IMR-90 (cell line): ENCODE results near the gene GOLGA6L2. TPM values are rescaled to one million over a fixed set of nuclear protein-coding genes. Genes with fewer than 3 reads are reported as not detected.

Experiments
- ATAC-seq: fragments of 200-7000 bp; cut with Tn5 transposase; 2 replicates; pipeline ENCODE4 v1.9.1; 2020; ENCODE audit warnings: low read depth, mild to moderate bottlenecking, moderate library complexity
- BruUV-seq: library from RNA; stranded (reverse); fragments of 400-500 nt; replicated peaks from 2 replicates; lab custom pipeline; 2021; lab: Mats Ljungman, UMichigan
- CTCF ChIA-PET: fragments of 300-600 bp; formaldehyde crosslinking; extraction: SDS; loops from one replicate; lab custom pipeline; 2021; ENCODE audit warnings: antibody characterized with exemption; lab: Yijun Ruan, JAX
- POLR2A ChIA-PET: fragments of 300-600 bp; sonication (Branson Sonifier 250); formaldehyde crosslinking; loops from one replicate; lab custom pipeline; 2022; ENCODE audit warnings: antibody characterized with exemption; ENCODE audit not compliant: unreplicated experiment; lab: Charles Lee
- DNase-seq: peaks from one replicate; pipeline ENCODE4 v3.0.0; 2013
- H2AFZ ChIP-seq: replicated peaks from 2 replicates; pipeline ENCODE3; 2013; ENCODE audit warnings: low read length, mild to moderate bottlenecking; ENCODE audit not compliant: poor library complexity
- H2AK5ac ChIP-seq: 2 replicates; pipeline ENCODE4 v1.6.1; 2013; ENCODE audit warnings: low read depth, low read length, inconsistent platforms
- H2AK9ac ChIP-seq: replicated peaks from 2 replicates; pipeline ENCODE3; 2013; ENCODE audit warnings: mild to moderate bottlenecking, low read depth, low read length, moderate library complexity; ENCODE audit not compliant: poor library complexity
- H2BK120ac ChIP-seq: 2 replicates; pipeline ENCODE4 v1.6.1; 2013; ENCODE audit warnings: low read depth, low read length, inconsistent platforms
- H2BK15ac ChIP-seq: 3 replicates; pipeline ENCODE4 v1.6.1; 2013; ENCODE audit warnings: low read depth, low read length, inconsistent platforms
- H2BK20ac ChIP-seq: 2 replicates; pipeline ENCODE4 v1.6.1; 2013; ENCODE audit warnings: low read depth, mild to moderate bottlenecking, inconsistent platforms, low read length, moderate library complexity
- H2BK5ac ChIP-seq: 2 replicates; pipeline ENCODE4 v1.6.1; 2013; ENCODE audit warnings: mild to moderate bottlenecking, low read depth, low read length, inconsistent platforms; ENCODE audit not compliant: poor library complexity, severe bottlenecking
- H3K14ac ChIP-seq: replicated peaks from 2 replicates; pipeline ENCODE4 v1.6.1; 2013; ENCODE audit warnings: low read depth, low read length, inconsistent platforms
- H3K18ac ChIP-seq: 2 replicates; pipeline ENCODE4 v1.6.1; 2013; ENCODE audit warnings: low read depth, low read length, control low read depth
- H3K23ac ChIP-seq: 2 replicates; pipeline ENCODE4 v1.6.1; 2013; ENCODE audit warnings: low read depth, low read length, inconsistent platforms
- H3K27ac ChIP-seq: 2 replicates; pipeline ENCODE4 v1.5.1; 2013; ENCODE audit warnings: mild to moderate bottlenecking, control low read depth, low read length; ENCODE audit not compliant: insufficient read depth
- H3K27me3 ChIP-seq: 2 replicates; pipeline ENCODE4 v1.6.1; 2013; ENCODE audit warnings: low read length; ENCODE audit not compliant: control insufficient read depth, insufficient read depth
- H3K36me3 ChIP-seq: 2 replicates; pipeline ENCODE4 v1.6.1; 2013; ENCODE audit warnings: low read length, mixed read lengths; ENCODE audit not compliant: control insufficient read depth, insufficient read depth
- H3K4ac ChIP-seq: 2 replicates; pipeline ENCODE4 v1.6.1; 2013; ENCODE audit warnings: low read depth, low read length, inconsistent platforms
- H3K4me1 ChIP-seq: 2 replicates; pipeline ENCODE4 v1.6.1; 2013; ENCODE audit warnings: low read length, mixed read lengths; ENCODE audit not compliant: control insufficient read depth, insufficient read depth
- H3K4me2 ChIP-seq: 2 replicates; pipeline ENCODE4 v1.6.1; 2013; ENCODE audit warnings: low read depth, mild to moderate bottlenecking, control low read depth, low read length, moderate library complexity
- H3K4me3 ChIP-seq: 2 replicates; pipeline ENCODE4 v1.5.1; 2013; ENCODE audit warnings: low read depth, mild to moderate bottlenecking, control low read depth, low read length, moderate library complexity; ENCODE audit not compliant: insufficient read depth
- H3K56ac ChIP-seq: 2 replicates; pipeline ENCODE4 v1.6.1; 2013; ENCODE audit warnings: low read length, inconsistent platforms; ENCODE audit not compliant: insufficient read depth; ENCODE audit errors: extremely low read depth
- H3K79me1 ChIP-seq, 2 experiments: 2 replicates each; pipeline ENCODE4 v1.6.1; 2013; ENCODE audit warnings: low read length in 2 of 2, inconsistent platforms in 1 of 2, low read depth in 1 of 2
- H3K9ac ChIP-seq: 2 replicates; pipeline ENCODE4 v1.6.1; 2013; ENCODE audit warnings: low read depth, low read length, control low read depth
- H3K9me1 ChIP-seq: 2 replicates; pipeline ENCODE4 v1.6.1; 2013; ENCODE audit warnings: low read length, inconsistent platforms; ENCODE audit not compliant: insufficient read depth
- H3K9me3 ChIP-seq: 2 replicates; pipeline ENCODE4 v1.6.1; 2013; ENCODE audit warnings: low read length; ENCODE audit not compliant: control insufficient read depth, insufficient read depth
- H4K20me1 ChIP-seq: 2 replicates; pipeline ENCODE4 v1.6.1; 2013; ENCODE audit warnings: low read length, inconsistent platforms; ENCODE audit not compliant: insufficient read depth
- H4K5ac ChIP-seq: 2 replicates; pipeline ENCODE4 v1.6.1; 2013; ENCODE audit warnings: mild to moderate bottlenecking, low read depth, low read length, control low read depth
- H4K8ac ChIP-seq, 2 experiments: 2 replicates each; pipeline ENCODE4 v1.6.1; 2013; ENCODE audit warnings: low read depth in 2 of 2, low read length in 2 of 2, control low read depth in 1 of 2, inconsistent platforms in 1 of 2
- H4K91ac ChIP-seq: 2 replicates; pipeline ENCODE4 v1.6.1; 2013; ENCODE audit warnings: low read depth, low read length, inconsistent platforms; ENCODE audit not compliant: insufficient read depth
- BHLHE40 ChIP-seq: fragments of 150-350 bp; IDR thresholded peaks from 2 replicates; pipeline ENCODE4 v1.6.1; 2016; ENCODE audit warnings: mild to moderate bottlenecking, low read depth, low read length
- CEBPB ChIP-seq: IDR thresholded peaks from 2 replicates; pipeline ENCODE4 v1.6.1; 2012; ENCODE audit warnings: low read depth, low read length, improper control_type of control experiment
- CHD1 ChIP-seq: IDR thresholded peaks from 2 replicates; pipeline ENCODE4 v1.6.1; 2012; ENCODE audit warnings: low read depth, low read length, improper control_type of control experiment
- NFE2L2 ChIP-seq: fragments of 150-350 bp; IDR thresholded peaks from 2 replicates; pipeline ENCODE4 v1.6.1; 2016; ENCODE audit warnings: low read depth, mild to moderate bottlenecking, low read length
- RCOR1 ChIP-seq: IDR thresholded peaks from 2 replicates; pipeline ENCODE4 v1.6.1; 2012; ENCODE audit warnings: mild to moderate bottlenecking, low read length, improper control_type of control experiment; ENCODE audit not compliant: insufficient replicate concordance
- RFX5 ChIP-seq: IDR thresholded peaks from 2 replicates; pipeline ENCODE4 v1.8.0; 2012; ENCODE audit warnings: low read depth, mild to moderate bottlenecking, low read length, moderate library complexity
- WGBS, 2 experiments: methylation state at CpG; one replicate each; pipeline versions ENCODE4 v1.1.5 to v1.1.7; 2013; ENCODE audit warnings: missing lambda C conversion rate in 2 of 2; ENCODE audit not compliant: insufficient read length in 1 of 2; ENCODE audit errors: extremely low coverage in 2 of 2; 5-methylcytosine and 5-hydroxymethylcytosine counted together
- dilution Hi-C: fragments of 300-500 bp; cut with HindIII; formaldehyde crosslinking; loops from one replicate; pipeline ENCODE4 v1.14.3; 2018; ENCODE audit warnings: low sequenced_read_pairs; ENCODE audit not compliant: unreplicated experiment
- in situ Hi-C: fragments of 300-500 bp; cut with MboI; formaldehyde crosslinking; loops from 3 replicates; pipeline ENCODE4 v1.14.3; 2019; ENCODE audit warnings: low sequenced_read_pairs, inconsistent platforms, mixed read lengths
- intact Hi-C: fragments of 100-400 bp; cut with micrococcal nuclease; formaldehyde crosslinking; loops from 2 replicates; pipeline ENCODE4 v1.10.0; 2022
- polyA plus RNA-seq, 3 experiments: library from polyadenylated mRNA; depleted of rRNA; stranded (reverse); fragments of >200 nt; gene quantifications; 2 replicates each; pipeline ENCODE4 v1.2.3, GENCODE V29; 2012; ENCODE audit warnings: low replicate concordance in 1 of 3
- total RNA-seq: library from RNA; depleted of rRNA; stranded (reverse); fragments of >200 nt; gene quantifications from 2 replicates; pipeline ENCODE4 v1.2.3, GENCODE V29; 2012

GOLGA6L2 gene
- total and polyA plus RNA-seq, 2 of the 4 experiments (the other 2 are of a cell fraction) = not detected

DNA sequence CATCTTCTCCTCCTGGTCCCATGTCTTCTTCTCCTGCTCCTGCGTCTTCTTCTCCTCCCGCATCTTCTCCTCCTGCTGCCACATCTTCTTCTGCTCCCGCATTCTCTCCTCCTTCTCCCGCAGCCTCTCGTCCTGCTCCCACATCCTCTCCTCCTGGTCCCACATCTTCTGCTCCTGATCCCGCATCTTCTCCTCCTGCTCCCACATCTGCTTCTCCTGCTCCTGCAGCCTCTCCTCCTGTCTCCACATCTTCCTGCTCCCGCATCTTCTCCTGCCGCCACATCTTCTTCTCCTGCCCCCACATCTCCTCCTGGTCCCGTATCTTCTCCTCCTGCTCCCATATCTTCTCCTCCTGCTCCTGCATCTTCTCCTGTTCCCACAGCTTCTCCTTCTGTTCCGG is 6.4 kb downstream of the GOLGA6L2 start:
- intact Hi-C loops (no loop called here), in situ Hi-C loops (no loop called here), dilution Hi-C loops (no loop called here)
- Histone ChIP-seq H4K20me1 (no peaks in the 10 kb centered on the region), H3K27ac (no peak overlapping the region), H3K9me3 (peaks cover 9% of the 10 kb centered on the region; the same call in 1 of the 2 replicates), H2BK120ac (no peak overlapping the region), H3K79me1 (no peaks in the 10 kb centered on the region), H4K91ac (no peak overlapping the region), H4K8ac (no peak overlapping the region), H2BK15ac (no peak overlapping the region), H3K4me1 (no peaks in the 10 kb centered on the region), H3K36me3 (no peaks in the 10 kb centered on the region), H3K9me1 (no peaks in the 10 kb centered on the region), H3K27me3 (no peaks in the 10 kb centered on the region), H2BK5ac (no peak overlapping the region), H3K4ac (no peak overlapping the region), H3K4me2 (no peak overlapping the region), H3K4me3 (no peak overlapping the region), H3K9ac (no peak overlapping the region), H2BK20ac (no peak overlapping the region), H3K23ac (no peak overlapping the region), H2AK9ac (no peak overlapping the region), H3K56ac (no peak overlapping the region), H3K14ac (no peak overlapping the region), H4K5ac (no peak overlapping the region), H3K18ac (no peak overlapping the region), H2AFZ (no peak overlapping the region), H2AK5ac (no peak overlapping the region)
- WGBS, 2 experiments = 80% methylated on average over 9 of the region's 10 CpGs; no CpG with 5 or more reads in 1 of the 2 experiments
- TF ChIP-seq BHLHE40 = no peak
- no peak for TF ChIP-seq CHD1
- no peak for TF ChIP-seq RCOR1
- no peak for TF ChIP-seq CEBPB
- TF ChIP-seq RFX5 = no peak
- TF ChIP-seq NFE2L2 = no peak
- ATAC-seq = no peak
- no peak for DNase-seq
- ChIA-PET POLR2A (no interaction called here), CTCF (no interaction called here)
- BruUV-seq = no TSS peak
